ENCODE results near the gene DIMT1.

DIMT1 gene

DNA sequence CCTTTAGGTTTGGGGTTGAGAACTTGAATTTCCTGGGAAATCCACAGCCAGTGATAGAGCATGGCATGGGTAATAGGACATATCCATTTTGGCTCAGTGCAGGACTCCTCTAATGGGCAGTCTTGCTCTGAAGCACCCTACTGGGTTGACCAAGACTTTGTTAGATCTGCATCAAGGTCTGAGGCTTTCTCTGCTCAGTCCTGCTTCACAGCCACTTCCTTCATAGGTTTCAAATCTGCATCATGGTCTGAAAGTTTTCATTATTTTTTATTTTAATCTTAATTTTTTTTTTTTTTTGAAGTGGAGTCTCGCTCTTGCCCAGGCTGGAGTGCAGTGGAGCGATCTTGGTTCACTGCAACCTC, 61.2 kb downstream of the DIMT1 start:
- Histone ChIP-seq H3K4me3 (ENCODE audit: low read length in 2 of 2) (no peak overlapping the region), H3K4ac (ENCODE audit: low read length) (no peak overlapping the region)

DNA sequence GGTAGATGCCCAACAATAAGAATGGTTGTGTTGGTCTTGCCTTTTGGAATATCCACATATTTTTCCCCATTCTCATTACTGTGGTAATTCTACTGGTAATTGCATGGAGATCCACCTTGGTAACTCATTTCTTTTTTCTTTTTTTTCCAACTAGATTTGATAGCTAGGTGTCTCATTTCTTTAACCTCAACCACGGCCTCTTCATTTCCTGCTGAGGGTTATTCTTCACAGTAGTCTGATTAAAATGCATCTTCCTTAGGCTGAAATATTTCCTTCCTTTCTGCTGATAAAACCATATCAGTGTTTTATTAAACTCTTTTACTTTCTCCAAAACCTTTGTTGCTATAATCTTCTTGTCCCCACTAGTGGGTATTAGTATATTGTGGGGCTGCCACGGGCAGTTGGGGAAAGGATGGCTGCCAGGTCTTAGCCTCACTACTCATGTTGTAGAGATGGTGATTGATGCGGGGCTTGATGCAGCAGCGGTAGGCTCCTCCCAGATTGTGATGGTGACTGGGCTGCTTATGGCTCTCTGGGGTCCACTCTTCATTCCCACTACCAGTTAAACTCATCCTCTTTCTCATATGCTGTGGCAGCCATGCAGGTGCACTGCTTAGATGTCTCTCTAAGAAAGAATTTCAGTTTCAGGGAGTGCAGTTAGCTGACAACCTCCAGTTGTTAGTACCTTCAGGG, 61.8 kb downstream of the DIMT1 start:
- Histone ChIP-seq H3K4ac (ENCODE audit: low read length) (no peak overlapping the region), H3K79me1 (ENCODE audit: low read depth, low read length) (peaks cover 2% of the 10 kb centered on the region), H3K27ac (replicated peaks; ENCODE audit: low read length) (no peak overlapping the region), H3K23ac (ENCODE audit: low read depth, low read length, poor library complexity) (no peak overlapping the region), H4K91ac (ENCODE audit: low read depth, low read length, poor library complexity) (no peak overlapping the region), H2AFZ (ENCODE audit: low read length) (no peak overlapping the region), H4K8ac (ENCODE audit: low read depth, low read length) (no peak overlapping the region), H3K18ac (ENCODE audit: low read length) (no peak overlapping the region), H3K36me3 (replicated peaks in 1 of 2; ENCODE audit: control insufficient read depth in 2 of 2, insufficient read depth in 2 of 2, low read length in 2 of 2) (peaks cover 0 to 8% of the 10 kb centered on the region in 2 donors), H2AK5ac (ENCODE audit: low read depth, low read length) (no peak overlapping the region), H3K4me1 (ENCODE audit: control insufficient read depth in 2 of 2, insufficient read depth in 1 of 2, low read depth in 1 of 2, low read length in 2 of 2) (no peaks in the 10 kb centered on the region), H2BK120ac (ENCODE audit: low read depth, low read length) (no peak overlapping the region), H3K9ac (ENCODE audit: low read depth, low read length, poor library complexity) (no peak overlapping the region), H3K14ac (ENCODE audit: low read length) (no peak overlapping the region), H3K4me3 (ENCODE audit: low read length in 2 of 2) (no peak overlapping the region), H2BK15ac (ENCODE audit: low read length) (no peak overlapping the region), H2BK5ac (ENCODE audit: low read length) (no peak overlapping the region), H3K27me3 (ENCODE audit: control insufficient read depth in 3 of 3, insufficient read depth in 3 of 3, low read depth in 1 of 3, low read length in 3 of 3) (no peaks in the 10 kb centered on the region), H2BK12ac (ENCODE audit: low read length) (no peak overlapping the region), H3K9me3 (replicated peaks in 1 of 2; ENCODE audit: control insufficient read depth in 2 of 2, insufficient read depth in 1 of 2, low read depth in 1 of 2, low read length in 2 of 2) (no peaks in the 10 kb centered on the region), H3K4me2 (ENCODE audit: insufficient read depth, low read length, poor library complexity, severe bottlenecking) (no peak overlapping the region)
- WGBS, 2 donors (ENCODE audit: extremely low coverage in 2 of 2, insufficient read length in 2 of 2, insufficient replicate concordance in 1 of 2) = no CpG with 5 or more reads among the region's 4 CpGs
- no peak for DNase-seq (ENCODE audit: low spot score)

More for the DNA sequence above, 61.2 kb downstream of the DIMT1 start:
- Histone ChIP-seq H3K9ac (ENCODE audit: low read depth, low read length, poor library complexity) (no peak overlapping the region), H2BK5ac (ENCODE audit: low read length) (no peak overlapping the region), H3K79me1 (ENCODE audit: low read depth, low read length) (peaks cover 2% of the 10 kb centered on the region), H3K4me2 (ENCODE audit: insufficient read depth, low read length, poor library complexity, severe bottlenecking) (no peak overlapping the region), H3K23ac (ENCODE audit: low read depth, low read length, poor library complexity) (no peak overlapping the region), H2AFZ (ENCODE audit: low read length) (no peak overlapping the region), H2BK15ac (ENCODE audit: low read length) (no peak overlapping the region), H2AK5ac (ENCODE audit: low read depth, low read length) (no peak overlapping the region), H3K14ac (ENCODE audit: low read length) (no peak overlapping the region), H3K36me3 (replicated peaks in 1 of 2; ENCODE audit: control insufficient read depth in 2 of 2, insufficient read depth in 2 of 2, low read length in 2 of 2) (peaks cover 0 to 14% of the 10 kb centered on the region in 2 donors), H3K9me3 (replicated peaks in 1 of 2; ENCODE audit: control insufficient read depth in 2 of 2, insufficient read depth in 1 of 2, low read depth in 1 of 2, low read length in 2 of 2) (no peaks in the 10 kb centered on the region), H3K4me1 (ENCODE audit: control insufficient read depth in 2 of 2, insufficient read depth in 1 of 2, low read depth in 1 of 2, low read length in 2 of 2) (no peaks in the 10 kb centered on the region), H2BK120ac (ENCODE audit: low read depth, low read length) (no peak overlapping the region), H3K27ac (replicated peaks; ENCODE audit: low read length) (no peak overlapping the region), H4K91ac (ENCODE audit: low read depth, low read length, poor library complexity) (no peak overlapping the region), H3K27me3 (ENCODE audit: control insufficient read depth in 3 of 3, insufficient read depth in 3 of 3, low read depth in 1 of 3, low read length in 3 of 3) (no peaks in the 10 kb centered on the region), H2BK12ac (ENCODE audit: low read length) (no peak overlapping the region), H4K8ac (ENCODE audit: low read depth, low read length) (no peak overlapping the region), H3K18ac (ENCODE audit: low read length) (no peak overlapping the region)
- no CpG with 5 or more reads among the region's 2 CpGs for WGBS, 2 donors (ENCODE audit: extremely low coverage in 2 of 2, insufficient read length in 2 of 2, insufficient replicate concordance in 1 of 2)
- DNase-seq (ENCODE audit: low spot score) = no peak

DNA sequence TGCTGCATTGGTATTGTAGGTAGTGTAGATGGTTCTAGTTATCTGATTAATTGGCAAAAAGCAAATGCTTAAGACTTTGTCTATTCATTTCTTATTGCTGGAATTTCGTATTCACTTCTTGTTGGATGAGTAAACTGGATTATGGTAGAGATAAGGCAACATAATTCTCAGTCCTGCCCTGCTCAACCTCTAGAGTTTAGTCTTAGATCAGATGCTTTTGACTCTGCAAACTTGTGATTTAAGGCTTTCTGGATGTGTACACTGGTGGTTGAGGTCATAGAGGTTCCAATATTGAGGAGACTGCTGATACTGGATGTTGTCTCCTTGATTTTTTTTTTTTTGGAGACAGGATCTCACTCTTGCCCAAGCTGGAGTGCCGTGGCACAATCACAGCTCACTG, 62.7 kb downstream of the DIMT1 start:
- H3K4me1 ChIP-seq (ENCODE audit: control insufficient read depth in 2 of 2, insufficient read depth in 1 of 2, low read depth in 1 of 2, low read length in 2 of 2) = no peaks in the 10 kb centered on the region
- H2BK12ac ChIP-seq (ENCODE audit: low read length) = no peak overlapping the region
- no peaks in the 10 kb centered on the region for H3K9me3 ChIP-seq (replicated peaks in 1 of 2; ENCODE audit: control insufficient read depth in 2 of 2, insufficient read depth in 1 of 2, low read depth in 1 of 2, low read length in 2 of 2)
- no peak overlapping the region for H3K23ac ChIP-seq (ENCODE audit: low read depth, low read length, poor library complexity)
- H2BK120ac ChIP-seq (ENCODE audit: low read depth, low read length) = no peak overlapping the region
- no peak overlapping the region for H2AK5ac ChIP-seq (ENCODE audit: low read depth, low read length)
- H2BK15ac ChIP-seq (ENCODE audit: low read length) = no peak overlapping the region
- H3K27ac ChIP-seq (replicated peaks; ENCODE audit: low read length) = no peak overlapping the region
- no peak overlapping the region for H3K14ac ChIP-seq (ENCODE audit: low read length)
- no peak overlapping the region for H3K4me2 ChIP-seq (ENCODE audit: insufficient read depth, low read length, poor library complexity, severe bottlenecking)
- no peak overlapping the region for H3K9ac ChIP-seq (ENCODE audit: low read depth, low read length, poor library complexity)
- no peaks in the 10 kb centered on the region for H3K27me3 ChIP-seq (ENCODE audit: control insufficient read depth in 3 of 3, insufficient read depth in 3 of 3, low read depth in 1 of 3, low read length in 3 of 3)
- no peak overlapping the region for H3K4me3 ChIP-seq (ENCODE audit: low read length in 2 of 2)
- H4K91ac ChIP-seq (ENCODE audit: low read depth, low read length, poor library complexity) = no peak overlapping the region
- no peak overlapping the region for H3K4ac ChIP-seq (ENCODE audit: low read length)
- no peak overlapping the region for H2AFZ ChIP-seq (ENCODE audit: low read length)
- H3K18ac ChIP-seq (ENCODE audit: low read length) = no peak overlapping the region
- peaks cover 0 to 5% of the 10 kb centered on the region in 2 donors for H3K36me3 ChIP-seq (replicated peaks in 1 of 2; ENCODE audit: control insufficient read depth in 2 of 2, insufficient read depth in 2 of 2, low read length in 2 of 2)
- H3K79me1 ChIP-seq (ENCODE audit: low read depth, low read length) = peaks cover 2% of the 10 kb centered on the region
- no CpG with 5 or more reads among the region's 2 CpGs for WGBS, 2 donors (ENCODE audit: extremely low coverage in 2 of 2, insufficient read length in 2 of 2, insufficient replicate concordance in 1 of 2)
- no peak overlapping the region for H4K8ac ChIP-seq (ENCODE audit: low read depth, low read length)
- no peak for DNase-seq (ENCODE audit: low spot score)
- H2BK5ac ChIP-seq (ENCODE audit: low read length) = no peak overlapping the region

DNA sequence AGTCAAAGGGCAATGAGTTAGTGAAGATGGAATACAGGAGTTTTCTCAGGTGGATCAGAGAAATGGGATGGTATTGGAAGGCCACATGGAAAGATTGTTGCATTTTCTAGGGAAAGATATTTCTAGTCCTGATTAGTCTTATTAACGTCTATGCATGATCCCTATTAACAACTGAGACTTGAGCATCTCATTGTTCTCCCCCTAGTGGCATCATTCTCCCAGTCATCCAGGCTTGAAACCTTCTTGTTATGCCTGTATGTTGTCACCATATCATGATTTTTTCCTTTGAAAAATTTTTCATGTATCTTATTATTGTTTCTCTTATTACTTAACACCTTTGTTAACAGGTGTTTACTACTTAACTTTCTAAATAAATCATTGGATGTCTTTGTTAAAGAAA, 63.3 kb downstream of the DIMT1 start:
- no peak overlapping the region for H3K4ac ChIP-seq (ENCODE audit: low read length)
- H4K8ac ChIP-seq (ENCODE audit: low read depth, low read length) = no peak overlapping the region
- no peak overlapping the region for H2BK12ac ChIP-seq (ENCODE audit: low read length)
- no peak overlapping the region for H3K4me2 ChIP-seq (ENCODE audit: insufficient read depth, low read length, poor library complexity, severe bottlenecking)
- no peak overlapping the region for H3K18ac ChIP-seq (ENCODE audit: low read length)
- H3K9ac ChIP-seq (ENCODE audit: low read depth, low read length, poor library complexity) = no peak overlapping the region
- H3K79me1 ChIP-seq (ENCODE audit: low read depth, low read length) = peaks cover 2% of the 10 kb centered on the region
- H2BK5ac ChIP-seq (ENCODE audit: low read length) = no peak overlapping the region
- no peak overlapping the region for H2AFZ ChIP-seq (ENCODE audit: low read length)
- no peak overlapping the region for H2BK15ac ChIP-seq (ENCODE audit: low read length)
- H4K91ac ChIP-seq (ENCODE audit: low read depth, low read length, poor library complexity) = no peak overlapping the region
- no peaks in the 10 kb centered on the region for H3K9me3 ChIP-seq (replicated peaks in 1 of 2; ENCODE audit: control insufficient read depth in 2 of 2, insufficient read depth in 1 of 2, low read depth in 1 of 2, low read length in 2 of 2)
- H2AK5ac ChIP-seq (ENCODE audit: low read depth, low read length) = no peak overlapping the region
- H3K27ac ChIP-seq (replicated peaks; ENCODE audit: low read length) = no peak overlapping the region
- H3K4me3 ChIP-seq (ENCODE audit: low read length in 2 of 2) = no peak overlapping the region
- H3K4me1 ChIP-seq (ENCODE audit: control insufficient read depth in 2 of 2, insufficient read depth in 1 of 2, low read depth in 1 of 2, low read length in 2 of 2) = no peaks in the 10 kb centered on the region
- H3K36me3 ChIP-seq (replicated peaks in 1 of 2; ENCODE audit: control insufficient read depth in 2 of 2, insufficient read depth in 2 of 2, low read length in 2 of 2) = peaks cover 0 to 6% of the 10 kb centered on the region in 2 donors
- no CpG with 5 or more reads among the region's 1 CpG for WGBS, 2 donors (ENCODE audit: extremely low coverage in 2 of 2, insufficient read length in 2 of 2, insufficient replicate concordance in 1 of 2)
- H3K27me3 ChIP-seq (ENCODE audit: control insufficient read depth in 3 of 3, insufficient read depth in 3 of 3, low read depth in 1 of 3, low read length in 3 of 3) = no peaks in the 10 kb centered on the region
- DNase-seq (ENCODE audit: low spot score) = no peak
- H3K14ac ChIP-seq (ENCODE audit: low read length) = no peak overlapping the region
- H2BK120ac ChIP-seq (ENCODE audit: low read depth, low read length) = no peak overlapping the region
- no peak overlapping the region for H3K23ac ChIP-seq (ENCODE audit: low read depth, low read length, poor library complexity)

Measured in neuronal stem cell (in vitro differentiated cells).